ENCODE measurements around the gene ACACB. TPM values are rescaled to one million over a fixed set of nuclear protein-coding genes. Genes with fewer than 3 reads are reported as not detected.

ACACB gene
- total RNA-seq, 2 experiments from 2014 or later = 9.7 to 12.2 TPM

- Mint-ChIP-seq H3K4me3 (no peak overlapping the region), H3K27ac (no peak overlapping the region), H3K27me3 (no peaks in the 10 kb centered on the region), H3K36me3 (ENCODE audit: low read depth) (no peaks in the 10 kb centered on the region), H3K9me3 (no peaks in the 10 kb centered on the region), H3K4me1 (no peaks in the 10 kb centered on the region)
- DNase-seq = peak; percentile 63
- ChIA-PET CTCF (interaction anchor here (0.5 to 2.2 kb wide), 9 partner anchors 10 to 1577 kb away, joined by 3 to 11 read pairs (median 4); no protein-coding TSS in a partner anchor), POLR2A (no interaction called here)
Observed at GRCh38 chr12:109264095-109264942, 147.9 kb downstream of the ACACB start.

- POLR2A ChIA-PET = no interaction called here
- Mint-ChIP-seq H3K9me3 (no peaks in the 10 kb centered on the region), H3K4me1 (no peaks in the 10 kb centered on the region), H3K27ac (no peak overlapping the region), H3K4me3 (no peak overlapping the region), H3K27me3 (no peaks in the 10 kb centered on the region), H3K36me3 (ENCODE audit: low read depth) (no peaks in the 10 kb centered on the region)
- CTCF ChIA-PET = interaction anchor here (1.0 kb wide), 1 partner anchor 122 kb away, joined by 4 read pairs; no protein-coding TSS in a partner anchor
- DNase-seq = no peak
Observed at GRCh38 chr12:109264943-109265650, 148.7 kb downstream of the ACACB start.

GRCh38 chr12:109266106-109266879, 149.9 kb downstream of the ACACB start:
- Mint-ChIP-seq H3K27me3 (no peaks in the 10 kb centered on the region), H3K4me3 (no peak overlapping the region)
- DNase-seq = no peak

GRCh38 chr12:109267361-109267760, 151.0 kb downstream of the ACACB start:
- no peaks in the 10 kb centered on the region for H3K27me3 Mint-ChIP-seq
- CTCF ChIA-PET = no interaction called here
- no peaks in the 10 kb centered on the region for H3K4me1 Mint-ChIP-seq
- no peak overlapping the region for H3K4me3 Mint-ChIP-seq
- POLR2A ChIA-PET = no interaction called here
- H3K9me3 Mint-ChIP-seq = no peaks in the 10 kb centered on the region
- no peak overlapping the region for H3K27ac Mint-ChIP-seq
- H3K36me3 Mint-ChIP-seq (ENCODE audit: low read depth) = no peaks in the 10 kb centered on the region
- DNase-seq = no peak

More at GRCh38 chr12:109266106-109266879, 149.9 kb downstream of the ACACB start:
- H3K4me1 Mint-ChIP-seq = no peaks in the 10 kb centered on the region
- no peaks in the 10 kb centered on the region for H3K9me3 Mint-ChIP-seq
- H3K27ac Mint-ChIP-seq = no peak overlapping the region
- CTCF ChIA-PET = no interaction called here
- H3K36me3 Mint-ChIP-seq (ENCODE audit: low read depth) = no peaks in the 10 kb centered on the region
- POLR2A ChIA-PET = no interaction called here

GRCh38 chr12:109268896-109269295, 152.5 kb downstream of the ACACB start:
- H3K36me3 Mint-ChIP-seq (ENCODE audit: low read depth) = no peaks in the 10 kb centered on the region
- no peak overlapping the region for H3K27ac Mint-ChIP-seq
- peaks cover 7% of the 10 kb centered on the region for H3K27me3 Mint-ChIP-seq
- CTCF ChIA-PET = interaction anchor here (1.0 kb wide), 1 partner anchor 157 kb away, joined by 3 read pairs; no protein-coding TSS in a partner anchor
- no peak overlapping the region for H3K4me3 Mint-ChIP-seq
- POLR2A ChIA-PET = no interaction called here
- no peaks in the 10 kb centered on the region for H3K9me3 Mint-ChIP-seq
- no peak for DNase-seq
- no peaks in the 10 kb centered on the region for H3K4me1 Mint-ChIP-seq

- peaks cover 7% of the 10 kb centered on the region for H3K27me3 Mint-ChIP-seq
- CTCF ChIA-PET = no interaction called here
- H3K4me1 Mint-ChIP-seq = no peaks in the 10 kb centered on the region
- no peaks in the 10 kb centered on the region for H3K36me3 Mint-ChIP-seq (ENCODE audit: low read depth)
- no peak overlapping the region for H3K4me3 Mint-ChIP-seq
- H3K27ac Mint-ChIP-seq = no peak overlapping the region
- POLR2A ChIA-PET = no interaction called here
- DNase-seq = no peak
- H3K9me3 Mint-ChIP-seq = no peaks in the 10 kb centered on the region
Observed at GRCh38 chr12:109269428-109269827, 153.0 kb downstream of the ACACB start.

GRCh38 chr12:109270494-109270893, 154.1 kb downstream of the ACACB start:
- ChIA-PET POLR2A (no interaction called here), CTCF (no interaction called here)
- H3K4me3 Mint-ChIP-seq = no peak overlapping the region
- H3K9me3 Mint-ChIP-seq = no peaks in the 10 kb centered on the region
- no peak overlapping the region for H3K27ac Mint-ChIP-seq
- peaks cover 9% of the 10 kb centered on the region for H3K27me3 Mint-ChIP-seq
- DNase-seq = no peak
- H3K4me1 Mint-ChIP-seq = no peaks in the 10 kb centered on the region
- no peaks in the 10 kb centered on the region for H3K36me3 Mint-ChIP-seq (ENCODE audit: low read depth)

GRCh38 chr12:109271418-109271817, 155.0 kb downstream of the ACACB start:
- Mint-ChIP-seq H3K27ac (no peak overlapping the region), H3K4me3 (no peak overlapping the region), H3K9me3 (no peaks in the 10 kb centered on the region), H3K4me1 (no peaks in the 10 kb centered on the region), H3K36me3 (ENCODE audit: low read depth) (no peaks in the 10 kb centered on the region), H3K27me3 (peaks cover 11% of the 10 kb centered on the region)
- no peak for DNase-seq
- ChIA-PET POLR2A (no interaction called here), CTCF (no interaction called here)

GRCh38 chr12:109273354-109273753, 157.0 kb downstream of the ACACB start:
- no peak overlapping the region for H3K4me3 Mint-ChIP-seq
- ChIA-PET CTCF (no interaction called here), POLR2A (no interaction called here)
- peaks cover 2% of the 10 kb centered on the region for H3K4me1 Mint-ChIP-seq
- DNase-seq = no peak
- H3K36me3 Mint-ChIP-seq (ENCODE audit: low read depth) = no peaks in the 10 kb centered on the region
- no peaks in the 10 kb centered on the region for H3K9me3 Mint-ChIP-seq
- no peak overlapping the region for H3K27ac Mint-ChIP-seq
- H3K27me3 Mint-ChIP-seq = peaks cover 11% of the 10 kb centered on the region

- H3K9me3 Mint-ChIP-seq = no peaks in the 10 kb centered on the region
- ChIA-PET CTCF (interaction anchor here (1.5 kb wide), 1 partner anchor 10 kb away, joined by 3 read pairs; no protein-coding TSS in a partner anchor), POLR2A (no interaction called here)
- H3K36me3 Mint-ChIP-seq (ENCODE audit: low read depth) = no peaks in the 10 kb centered on the region
- no peak overlapping the region for H3K27ac Mint-ChIP-seq
- peaks cover 11% of the 10 kb centered on the region for H3K27me3 Mint-ChIP-seq
- no peak for DNase-seq
- no peak overlapping the region for H3K4me3 Mint-ChIP-seq
- H3K4me1 Mint-ChIP-seq = peaks cover 2% of the 10 kb centered on the region
Observed at GRCh38 chr12:109274381-109274780, 158.0 kb downstream of the ACACB start.

- H3K36me3 Mint-ChIP-seq (ENCODE audit: low read depth) = no peaks in the 10 kb centered on the region
- H3K27me3 Mint-ChIP-seq = peaks cover 11% of the 10 kb centered on the region
- H3K4me1 Mint-ChIP-seq = peaks cover 2% of the 10 kb centered on the region
- DNase-seq = no peak
- H3K4me3 Mint-ChIP-seq = no peak overlapping the region
- ChIA-PET POLR2A (no interaction called here), CTCF (interaction anchor here (1.5 kb wide), 1 partner anchor 11 kb away, joined by 3 read pairs; no protein-coding TSS in a partner anchor)
- no peaks in the 10 kb centered on the region for H3K9me3 Mint-ChIP-seq
- H3K27ac Mint-ChIP-seq = no peak overlapping the region
Observed at GRCh38 chr12:109275173-109275572, 158.8 kb downstream of the ACACB start.

- Mint-ChIP-seq H3K27ac (no peak overlapping the region), H3K4me1 (peaks cover 2% of the 10 kb centered on the region), H3K27me3 (peaks cover 11% of the 10 kb centered on the region), H3K9me3 (no peaks in the 10 kb centered on the region), H3K4me3 (no peak overlapping the region), H3K36me3 (ENCODE audit: low read depth) (no peaks in the 10 kb centered on the region)
- ChIA-PET CTCF (no interaction called here), POLR2A (no interaction called here)
- no peak for DNase-seq
Observed at GRCh38 chr12:109276160-109276559, 159.8 kb downstream of the ACACB start.

Measured in activated CD4-positive, alpha-beta memory T cell treated with anti-CD3 and anti-CD28 coated beads, Interleukin-2, amount 10 ng/mL, durations not matched to agents 7 days and 5 days (primary cell).